GM21381 (cell line): ENCODE measurements around the gene GPR137.

Experiments used
- ATAC-seq: cut with Tn5 transposase; IDR thresholded peaks from one replicate; pipeline ENCODE4 v1.9.1; 2021; ENCODE audit warnings: mild to moderate bottlenecking, moderate library complexity; ENCODE audit not compliant: unreplicated experiment

Gene GPR137

GRCh38 chr11:64284048-64284961, 1.3 kb upstream of the GPR137 start, which contains the start of gene BAD:
TSS of gene BAD (minus strand) at chr11:64284665. CDS start at chr11:64284368, 297 bp downstream.
- ATAC-seq, result peak; percentile 58

GRCh38 chr11:64285885-64286800, 495 bp downstream of the GPR137 start:
- no peak for ATAC-seq

GRCh38 chr11:64286801-64287159, 1.1 kb downstream of the GPR137 start:
- ATAC-seq, result no peak

GRCh38 chr11:64287676-64288352, 2.2 kb downstream of the GPR137 start:
- no peak for ATAC-seq

GRCh38 chr11:64288353-64288750, 2.7 kb downstream of the GPR137 start:
- ATAC-seq, result no peak

- ATAC-seq, result no peak
Observed at GRCh38 chr11:64289002-64289564, 3.4 kb downstream of the GPR137 start.

- no peak for ATAC-seq
Observed at GRCh38 chr11:64290352-64291261, 5.0 kb downstream of the GPR137 start.

- ATAC-seq, result no peak
Observed at GRCh38 chr11:64291262-64291751, 5.7 kb downstream of the GPR137 start, which contains the start of gene KCNK4. TSS of gene KCNK4 (plus strand) at chr11:64291302. CDS start at chr11:64293019, 1,717 bp downstream.

- ATAC-seq, result no peak
Observed at GRCh38 chr11:64291752-64292459, 6.3 kb downstream of the GPR137 start.

GRCh38 chr11:64292460-64293254, 7.0 kb downstream of the GPR137 start:
- no peak for ATAC-seq

- ATAC-seq, result no peak
Observed at GRCh38 chr11:64294774-64295173, 9.1 kb downstream of the GPR137 start.

GRCh38 chr11:64295760-64296159, 10.1 kb downstream of the GPR137 start:
- no peak for ATAC-seq

- no peak for ATAC-seq
Observed at GRCh38 chr11:64296236-64296635, 10.6 kb downstream of the GPR137 start.

GRCh38 chr11:64296830-64297698, 11.4 kb downstream of the GPR137 start:
- ATAC-seq, result no peak

GRCh38 chr11:64297699-64298358, 12.2 kb downstream of the GPR137 start:
- no peak for ATAC-seq
